KMS-11 (cell line): Measurements from ENCODE around the gene INSYN2A.

Source experiments
- H2AFZ ChIP-seq: fragments of 200-600 bp; sonication (generic); 2 replicates; pipeline ENCODE4 v1.6.1; 2016; ENCODE audit warnings: antibody characterized with exemption, mixed run types, low read depth
- H3K27ac ChIP-seq: fragments of 200-600 bp; sonication (generic); 2 replicates; pipeline ENCODE4 v1.6.1; 2016; ENCODE audit warnings: mild to moderate bottlenecking, mixed run types
- H3K27me3 ChIP-seq: fragments of 200-600 bp; sonication (generic); 2 replicates; pipeline ENCODE4 v1.6.1; 2017; ENCODE audit warnings: mild to moderate bottlenecking, low read depth, mixed run types, moderate library complexity; ENCODE audit not compliant: insufficient read depth
- H3K36me3 ChIP-seq: fragments of 200-600 bp; sonication (generic); 2 replicates; pipeline ENCODE4 v1.6.1; 2017; ENCODE audit warnings: mild to moderate bottlenecking, mixed run types; ENCODE audit not compliant: insufficient read depth
- H3K4me1 ChIP-seq: fragments of 200-600 bp; sonication (generic); 2 replicates; pipeline ENCODE4 v1.6.1; 2016; ENCODE audit warnings: mild to moderate bottlenecking, low read depth, mixed run types; ENCODE audit not compliant: poor library complexity, severe bottlenecking
- H3K4me2 ChIP-seq: fragments of 200-600 bp; sonication (generic); 2 replicates; pipeline ENCODE4 v1.7.0; 2016; ENCODE audit warnings: mild to moderate bottlenecking, mixed run types
- H3K4me3 ChIP-seq: fragments of 200-600 bp; sonication (generic); IDR thresholded peaks from 2 replicates; pipeline ENCODE4 v1.6.1; 2017; ENCODE audit warnings: low read depth, low read length, mixed read lengths; ENCODE audit not compliant: insufficient read depth
- H3K79me2 ChIP-seq: fragments of 200-600 bp; sonication (generic); 2 replicates; pipeline ENCODE4 v1.6.1; 2016; ENCODE audit warnings: low read depth, mixed run types; ENCODE audit not compliant: insufficient read depth
- H3K9ac ChIP-seq: fragments of 200-600 bp; sonication (generic); 2 replicates; pipeline ENCODE4 v1.6.1; 2016; ENCODE audit warnings: mild to moderate bottlenecking, mixed run types
- H4K20me1 ChIP-seq: fragments of 200-600 bp; sonication (generic); 2 replicates; pipeline ENCODE4 v1.6.1; 2016; ENCODE audit warnings: mild to moderate bottlenecking, mixed run types; ENCODE audit not compliant: insufficient read depth
- CTCF ChIP-seq: fragments of 200-600 bp; sonication (generic); conservative IDR thresholded peaks from 2 replicates; pipeline ENCODE4 v1.6.1; 2017; ENCODE audit warnings: low read depth, mild to moderate bottlenecking, antibody characterized with exemption, low read length, moderate library complexity, mixed read lengths

The INSYN2A gene

GRCh38 chr10:127193125-127193524 is 3.3 kb downstream of the INSYN2A start:
- no peaks in the 10 kb centered on the region for H3K36me3 ChIP-seq
- H3K4me3 ChIP-seq = no peak overlapping the region
- no peak overlapping the region for H3K4me2 ChIP-seq
- no peak for TF ChIP-seq CTCF
- H2AFZ ChIP-seq = no peak overlapping the region
- no peak overlapping the region for H3K9ac ChIP-seq
- no peaks in the 10 kb centered on the region for H4K20me1 ChIP-seq
- no peaks in the 10 kb centered on the region for H3K79me2 ChIP-seq
- no peaks in the 10 kb centered on the region for H3K4me1 ChIP-seq
- no peaks in the 10 kb centered on the region for H3K27me3 ChIP-seq
- H3K27ac ChIP-seq = no peak overlapping the region

DNA sequence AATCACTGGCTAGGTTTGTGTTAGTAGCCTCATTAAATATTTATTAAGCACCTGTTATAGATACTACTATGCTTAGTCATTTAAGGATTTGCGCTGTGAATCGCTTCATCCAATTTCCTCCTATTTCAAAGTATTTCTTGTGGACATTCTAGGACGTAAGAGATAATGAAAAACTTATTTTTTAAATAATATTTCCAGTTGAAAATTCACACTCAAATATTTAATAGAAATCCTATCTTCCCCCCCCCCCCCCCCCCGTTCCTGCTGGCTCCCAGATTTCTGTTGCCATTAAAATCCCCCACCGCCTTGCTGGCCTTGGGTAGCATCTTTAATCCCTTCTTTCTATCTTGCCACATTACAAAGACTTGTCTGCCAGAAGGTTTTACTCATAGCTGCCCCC is 6.0 kb downstream of the INSYN2A start:
- Histone ChIP-seq H3K4me1 (no peaks in the 10 kb centered on the region), H3K9ac (no peak overlapping the region), H3K27me3 (no peaks in the 10 kb centered on the region), H3K4me2 (no peak overlapping the region), H2AFZ (no peak overlapping the region), H3K27ac (no peak overlapping the region), H4K20me1 (no peaks in the 10 kb centered on the region), H3K36me3 (no peaks in the 10 kb centered on the region), H3K4me3 (no peak overlapping the region), H3K79me2 (no peaks in the 10 kb centered on the region)
- no peak for TF ChIP-seq CTCF

DNA sequence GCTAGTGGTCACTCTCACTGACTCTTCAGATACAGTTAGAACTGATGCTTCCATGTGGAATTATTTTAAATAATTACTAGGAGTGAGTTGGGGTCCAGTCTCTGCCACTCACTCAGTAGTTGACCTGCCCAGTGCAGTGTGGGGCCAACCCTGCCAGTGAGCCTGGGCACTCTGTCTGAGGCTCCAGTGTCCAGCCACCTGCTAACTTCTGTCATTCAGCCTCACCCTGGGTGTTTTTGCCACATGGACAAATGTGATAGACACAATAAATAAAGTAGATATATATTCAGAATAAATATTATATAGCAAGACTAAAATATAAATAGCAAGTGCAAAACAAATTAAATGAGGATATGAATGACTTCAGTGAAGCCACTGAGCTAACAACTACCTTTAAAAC is 7.2 kb downstream of the INSYN2A start:
- H3K9ac ChIP-seq = no peak overlapping the region
- no peaks in the 10 kb centered on the region for H3K79me2 ChIP-seq
- TF ChIP-seq CTCF = no peak
- no peak overlapping the region for H3K27ac ChIP-seq
- H3K27me3 ChIP-seq = no peaks in the 10 kb centered on the region
- no peaks in the 10 kb centered on the region for H4K20me1 ChIP-seq
- no peak overlapping the region for H3K4me2 ChIP-seq
- no peak overlapping the region for H3K4me3 ChIP-seq
- no peak overlapping the region for H2AFZ ChIP-seq
- no peaks in the 10 kb centered on the region for H3K4me1 ChIP-seq
- no peaks in the 10 kb centered on the region for H3K36me3 ChIP-seq

DNA sequence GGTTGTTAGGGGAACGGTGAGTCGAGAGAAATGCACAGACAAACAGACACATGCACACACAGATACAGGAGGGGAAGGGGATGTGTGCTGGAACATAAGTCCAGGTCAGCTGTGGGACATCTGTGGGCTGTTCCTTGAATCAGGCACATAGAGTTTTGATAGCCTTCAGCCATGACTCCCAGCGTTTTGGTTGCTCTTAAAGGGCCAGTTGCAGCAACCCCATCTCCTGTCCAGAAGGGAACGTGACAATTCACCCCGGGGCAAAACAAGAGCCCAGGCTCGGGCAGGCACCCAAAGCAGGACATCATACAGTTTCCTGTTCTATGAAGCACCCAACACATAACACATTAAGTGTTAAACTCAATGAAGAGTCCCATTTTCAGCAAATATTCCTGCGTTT is 9.6 kb downstream of the INSYN2A start:
- H3K4me3 ChIP-seq = no peak overlapping the region
- H4K20me1 ChIP-seq = no peaks in the 10 kb centered on the region
- no peaks in the 10 kb centered on the region for H3K4me1 ChIP-seq
- no peak overlapping the region for H3K9ac ChIP-seq
- no peak overlapping the region for H2AFZ ChIP-seq
- TF ChIP-seq CTCF = no peak
- no peak overlapping the region for H3K27ac ChIP-seq
- H3K36me3 ChIP-seq = no peaks in the 10 kb centered on the region
- H3K4me2 ChIP-seq = no peak overlapping the region
- H3K27me3 ChIP-seq = no peaks in the 10 kb centered on the region
- no peaks in the 10 kb centered on the region for H3K79me2 ChIP-seq

GRCh38 chr10:127184582-127184981 is 11.8 kb downstream of the INSYN2A start:
- no peaks in the 10 kb centered on the region for H3K36me3 ChIP-seq

More at GRCh38 chr10:127184582-127184981, 11.8 kb downstream of the INSYN2A start:
- Histone ChIP-seq H3K9ac (no peak overlapping the region), H3K27ac (no peak overlapping the region), H3K27me3 (no peaks in the 10 kb centered on the region), H4K20me1 (no peaks in the 10 kb centered on the region), H3K4me2 (no peak overlapping the region), H3K4me3 (no peak overlapping the region), H3K79me2 (no peaks in the 10 kb centered on the region), H2AFZ (no peak overlapping the region), H3K4me1 (no peaks in the 10 kb centered on the region)
- no peak for TF ChIP-seq CTCF
